Hematopoietic multipotent progenitor cell treated with erythropoietin and hydrocortisone succinate and interleukin-3 and kit ligand, for 8 days (in vitro differentiated cells): ENCODE data around the gene CCDC91.
"Not testable (repeated sequence)": the region's sequence is repeated elsewhere in the genome, so short reads cannot be mapped to it uniquely, and the experiment has no call there.

ENCODE experiments used
- DNase-seq: peaks from one replicate; pipeline ENCODE4 v3.0.0-alpha.2; 2015

Gene CCDC91

DNA sequence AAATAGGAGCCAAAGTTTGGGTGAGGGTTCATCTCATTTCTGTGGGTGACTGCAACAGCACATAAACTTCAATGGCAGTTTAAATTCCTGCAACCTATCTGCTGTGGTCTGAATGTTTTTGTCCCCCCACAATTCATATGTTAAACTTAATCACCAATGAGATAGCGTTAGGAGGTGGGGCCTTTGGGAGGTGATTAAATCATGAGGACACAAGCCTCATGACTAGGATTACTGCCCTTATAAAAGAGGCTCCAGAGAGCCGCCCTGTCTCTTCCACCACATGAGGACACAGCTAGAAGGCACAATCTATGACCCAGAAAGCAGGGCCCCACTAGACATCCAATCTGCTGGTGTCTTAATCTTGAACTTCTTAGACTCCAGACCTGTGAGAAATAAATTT is 3.8 kb upstream of the CCDC91 start:
- no peak for DNase-seq

DNA sequence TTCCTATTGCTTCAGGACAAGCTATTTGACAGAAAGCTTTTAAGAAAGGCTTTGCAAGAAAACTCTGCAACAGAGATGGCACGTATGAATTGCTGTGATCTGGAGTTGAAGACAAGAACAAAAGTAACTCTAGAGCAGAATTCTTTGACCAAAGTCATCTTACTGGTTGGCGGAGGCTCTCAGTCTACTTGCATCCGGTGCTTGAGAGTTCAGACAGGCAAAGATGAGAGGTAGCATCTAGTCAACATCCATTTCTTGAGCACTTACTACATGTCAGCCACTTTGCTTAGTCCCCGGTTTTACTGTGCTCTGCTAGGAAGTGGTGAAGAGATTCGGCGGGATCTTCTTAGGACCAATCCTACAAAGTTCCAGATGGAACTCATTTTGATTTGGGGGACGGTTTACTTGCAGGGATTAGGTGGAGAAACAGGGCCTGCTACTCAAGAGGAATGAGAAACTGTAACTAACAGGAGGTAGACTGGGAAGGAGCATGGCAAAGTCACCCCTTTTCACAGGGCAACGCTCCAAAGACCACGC is 404 bp upstream of the CCDC91 start:
- no peak for DNase-seq

DNA sequence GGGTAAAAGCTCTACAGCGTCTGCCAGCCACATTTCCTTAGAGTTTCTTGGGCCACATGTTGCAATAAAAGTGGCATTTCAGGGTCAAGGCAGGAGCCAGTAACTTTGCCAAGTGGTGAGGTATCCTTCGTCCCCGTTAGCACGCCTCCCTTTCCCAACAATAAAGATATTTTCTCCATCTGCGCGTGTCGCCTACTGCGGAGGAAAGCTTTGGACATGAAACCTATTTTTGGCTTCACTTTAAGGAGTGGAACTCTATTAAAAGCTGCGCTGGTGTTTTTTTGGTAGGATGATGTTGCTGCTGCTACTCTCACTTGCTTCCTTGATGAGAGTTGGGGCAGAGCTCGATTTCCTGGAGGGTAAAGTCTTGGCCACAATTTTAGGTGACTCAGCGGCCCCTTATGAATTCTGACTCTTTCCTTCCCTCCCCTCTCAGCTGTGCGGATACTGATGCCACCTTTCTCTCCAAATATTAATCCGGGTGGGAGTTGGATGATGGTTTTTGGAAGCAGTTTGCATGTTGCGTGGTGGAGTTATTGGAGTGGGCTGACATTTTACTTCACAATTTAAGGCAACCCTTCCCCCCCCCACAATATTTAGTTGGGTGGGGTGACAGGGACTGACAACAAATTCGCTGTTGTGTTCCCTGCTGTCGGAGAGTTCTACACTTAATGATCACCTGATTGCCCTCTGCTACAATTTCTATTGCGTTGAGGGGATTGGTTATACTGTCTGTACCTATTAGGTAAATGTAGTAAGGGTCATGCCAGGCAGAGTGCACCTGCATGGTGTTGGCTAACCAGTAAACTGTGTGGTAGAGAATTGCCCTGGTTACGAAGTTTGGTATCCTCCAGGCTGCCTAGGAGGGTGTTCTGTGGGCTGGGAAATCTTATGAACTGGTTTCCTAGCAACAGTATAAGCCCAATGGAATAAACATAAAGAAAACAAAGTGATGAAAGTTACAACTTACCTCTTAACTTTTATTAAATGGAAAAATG is 1.1 kb downstream of the CCDC91 start:
- peak; percentile 73 for DNase-seq

DNA sequence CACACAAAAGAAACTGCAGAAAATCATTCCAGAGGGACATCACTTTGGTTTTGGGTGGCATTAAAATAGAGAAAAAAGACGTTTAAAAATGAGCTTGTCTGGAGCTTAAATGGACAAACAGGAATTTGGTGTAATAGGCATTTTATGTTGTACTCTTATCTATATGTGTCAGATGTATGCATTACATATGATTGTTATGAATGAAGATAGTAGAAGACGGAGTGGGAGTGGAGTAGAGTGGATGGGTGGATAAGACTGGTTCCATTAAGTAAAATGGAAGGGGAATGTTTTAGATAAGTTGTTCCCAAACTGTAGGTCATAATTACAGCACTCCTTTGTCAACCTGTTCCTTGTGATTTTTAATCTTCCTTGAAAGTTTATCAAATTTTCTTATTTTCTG is 1.9 kb downstream of the CCDC91 start:
- DNase-seq = peak; percentile 92

DNA sequence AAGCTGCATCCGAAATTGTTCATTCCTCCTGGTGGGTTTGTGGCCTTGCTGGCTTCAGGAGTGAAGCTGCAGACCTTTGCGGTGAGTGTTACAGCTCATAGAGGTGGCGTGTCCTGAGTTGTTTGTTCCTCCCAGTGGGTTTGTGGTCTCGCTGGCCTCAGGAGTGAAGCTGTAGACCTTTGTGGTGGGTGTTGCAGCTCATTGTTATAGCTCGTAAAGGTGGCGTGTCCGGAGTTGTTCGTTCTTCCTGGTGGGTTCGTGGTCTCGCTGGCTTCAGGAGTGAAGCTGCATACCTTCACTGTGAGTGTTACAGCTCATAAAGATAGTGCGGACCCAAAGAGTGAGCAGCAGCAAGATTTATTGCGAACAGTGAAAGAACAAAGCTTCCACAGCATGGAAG is 4.4 kb downstream of the CCDC91 start:
- DNase-seq = not testable (repeated sequence)

DNA sequence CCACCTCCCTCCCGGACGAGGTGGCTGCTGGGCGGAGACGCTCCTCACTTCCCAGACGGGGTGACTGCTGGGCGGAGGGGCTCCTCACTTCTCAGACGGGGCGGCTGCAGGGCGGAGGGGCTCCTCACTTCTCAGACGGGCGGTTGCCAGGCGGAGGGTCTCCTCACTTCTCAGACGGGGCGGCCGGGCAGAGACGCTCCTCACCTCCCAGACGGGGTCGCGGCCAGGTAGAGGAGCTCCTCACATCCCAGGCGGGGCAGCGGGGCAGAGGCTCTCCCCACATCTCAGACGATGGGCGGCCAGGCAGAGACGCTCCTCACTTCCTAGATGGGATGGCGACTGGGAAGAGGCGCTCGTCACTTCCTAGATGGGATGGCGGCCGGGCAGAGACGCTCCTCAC is 10.9 kb downstream of the CCDC91 start:
- DNase-seq = not testable (repeated sequence)

DNA sequence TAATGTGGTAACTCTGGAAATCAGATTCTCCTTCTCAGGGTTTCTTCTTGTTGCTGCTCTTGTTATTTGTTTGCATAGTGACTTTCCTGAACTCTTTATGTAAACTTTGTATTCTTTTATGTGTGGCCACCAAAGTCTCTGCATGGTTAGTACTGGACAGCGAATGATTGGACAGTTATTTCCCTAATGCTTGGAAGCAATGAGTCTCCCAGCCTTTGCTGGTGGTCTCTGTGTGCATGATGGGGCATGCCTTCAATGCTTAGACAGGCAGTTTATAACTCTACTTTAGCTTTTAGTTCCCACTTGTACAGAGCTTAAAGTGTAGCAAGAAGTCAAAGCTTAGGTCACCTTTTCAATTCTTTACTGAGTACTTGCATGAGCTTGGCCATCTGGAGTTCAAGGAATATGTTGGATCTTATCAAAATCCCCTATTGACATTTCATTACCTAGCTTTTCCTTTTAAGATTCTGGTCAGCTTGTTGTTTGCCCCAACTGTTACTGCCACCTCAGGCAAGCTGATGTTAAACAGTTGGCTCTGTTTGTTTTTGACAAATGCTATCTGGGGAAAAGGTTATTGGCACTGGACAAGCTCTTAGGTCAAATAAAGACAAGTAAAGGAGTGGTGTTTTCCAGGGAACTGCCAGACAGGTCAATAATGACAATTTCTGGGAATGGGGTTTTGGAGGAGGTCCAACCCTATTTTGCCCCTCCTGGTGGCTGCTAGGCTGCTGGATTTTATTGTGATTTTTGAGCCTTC is 12.3 kb downstream of the CCDC91 start:
- DNase-seq = no peak

DNA sequence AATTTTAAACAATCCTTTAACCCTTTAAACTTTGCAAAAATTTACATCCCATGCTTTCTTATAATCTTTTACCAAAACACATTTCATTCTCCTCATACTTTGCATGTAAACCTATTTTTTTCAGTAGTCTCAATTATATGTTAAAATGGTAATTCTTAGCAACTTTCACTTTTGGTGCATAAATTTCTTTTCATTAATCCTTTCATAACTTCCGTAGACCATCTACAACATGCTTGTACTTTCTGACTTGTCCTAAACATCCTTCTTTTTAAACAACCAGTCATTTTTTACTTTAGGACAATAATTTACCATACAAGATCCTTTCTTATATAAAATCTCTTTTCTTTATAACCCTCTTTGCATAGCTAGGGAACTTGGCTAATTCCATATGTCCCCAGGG is 19.5 kb downstream of the CCDC91 start:
- peak; percentile 25 for DNase-seq

DNA sequence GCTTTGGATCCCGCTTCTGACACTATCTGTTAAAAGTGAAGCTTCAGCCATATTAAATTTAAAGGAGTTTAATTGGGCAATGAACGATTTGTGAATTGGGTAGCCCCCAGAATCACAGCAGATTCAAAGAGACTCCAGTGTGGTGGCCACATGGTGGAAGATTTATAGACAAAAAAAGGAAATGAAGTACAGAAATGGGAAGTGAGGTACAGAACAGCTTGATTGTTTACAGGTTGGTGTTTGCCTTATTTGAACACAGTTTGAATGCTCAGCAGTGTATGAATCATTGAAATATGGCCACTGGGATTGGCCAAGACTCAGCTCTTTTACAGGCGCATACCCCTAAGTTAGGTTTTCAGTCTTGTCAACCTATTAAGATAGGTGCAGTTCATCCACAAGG is 21.9 kb downstream of the CCDC91 start:
- no peak for DNase-seq

DNA sequence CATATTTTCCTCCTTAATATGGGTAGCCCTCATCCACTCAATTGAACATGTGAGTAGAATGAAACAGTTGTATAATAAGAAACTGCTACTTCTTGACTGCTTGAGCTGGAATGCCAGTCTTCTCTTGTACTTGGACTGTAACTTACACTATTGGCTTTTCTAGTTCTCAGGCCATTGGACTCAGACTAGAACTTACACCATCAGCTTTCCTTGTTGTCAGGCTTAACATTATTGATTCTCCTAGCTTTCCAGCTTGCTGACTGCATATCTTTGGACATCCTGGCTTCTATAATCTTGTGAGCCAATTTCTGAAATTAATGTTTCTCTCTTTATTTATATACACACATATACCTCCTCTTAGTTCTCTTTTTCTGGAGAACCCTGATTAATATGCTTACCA is 24.8 kb downstream of the CCDC91 start:
- no peak for DNase-seq

DNA sequence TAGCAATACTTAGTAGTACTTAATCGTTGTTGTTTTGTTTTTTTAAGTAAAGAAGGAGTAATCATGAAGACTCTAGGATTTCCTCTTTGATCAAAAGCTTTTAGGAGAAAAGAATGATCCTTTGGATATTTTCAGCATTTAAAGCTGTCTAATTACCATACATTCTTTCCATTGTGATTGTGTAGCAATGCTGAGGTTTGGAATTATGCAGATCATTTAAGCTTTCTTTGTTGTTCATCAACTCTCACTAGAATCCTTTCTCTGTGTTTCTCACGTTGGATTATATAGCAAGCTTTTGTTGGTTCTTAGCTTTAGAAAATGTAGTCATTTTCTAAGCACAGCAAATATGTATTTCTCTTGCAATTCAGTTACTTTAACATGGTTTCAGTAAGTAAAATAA is 25.8 kb downstream of the CCDC91 start:
- no peak for DNase-seq

DNA sequence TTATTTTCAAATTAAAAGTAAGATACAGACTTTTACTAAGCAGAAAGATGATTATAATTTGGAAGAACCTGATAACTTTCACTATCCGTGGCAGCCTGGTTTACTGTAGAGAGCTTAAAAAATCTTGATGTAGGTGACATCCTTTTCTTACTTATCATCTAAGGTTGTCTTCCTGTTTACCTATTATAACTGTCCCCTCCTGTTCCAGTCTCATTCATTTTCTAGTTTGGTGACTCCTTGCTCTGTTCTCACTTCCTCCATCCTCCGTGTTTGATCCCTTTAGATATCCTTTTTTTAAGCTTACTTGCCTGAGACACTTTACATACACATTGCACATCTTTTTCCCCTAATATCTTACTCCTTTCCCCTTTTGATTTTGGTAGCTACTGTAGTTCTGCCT is 27.5 kb downstream of the CCDC91 start:
- DNase-seq = no peak

DNA sequence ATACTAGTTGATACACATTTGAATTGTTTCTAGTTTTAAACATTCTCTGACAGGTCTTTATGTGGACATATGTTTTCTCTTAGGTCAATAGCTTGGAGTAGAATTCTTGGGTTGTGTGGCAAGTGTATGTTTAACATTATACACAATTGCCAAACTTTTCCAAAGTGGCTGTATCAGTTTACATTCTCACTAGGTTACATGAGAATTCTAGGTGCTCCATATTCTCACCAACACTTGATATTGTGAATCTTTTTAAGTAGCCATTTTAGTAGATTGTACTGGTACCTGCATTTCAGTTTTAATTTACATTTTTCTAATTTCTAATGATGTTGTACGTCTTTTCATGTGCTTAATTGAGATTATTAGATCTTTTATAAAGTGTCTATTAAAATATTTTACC is 28.6 kb downstream of the CCDC91 start:
- no peak for DNase-seq

DNA sequence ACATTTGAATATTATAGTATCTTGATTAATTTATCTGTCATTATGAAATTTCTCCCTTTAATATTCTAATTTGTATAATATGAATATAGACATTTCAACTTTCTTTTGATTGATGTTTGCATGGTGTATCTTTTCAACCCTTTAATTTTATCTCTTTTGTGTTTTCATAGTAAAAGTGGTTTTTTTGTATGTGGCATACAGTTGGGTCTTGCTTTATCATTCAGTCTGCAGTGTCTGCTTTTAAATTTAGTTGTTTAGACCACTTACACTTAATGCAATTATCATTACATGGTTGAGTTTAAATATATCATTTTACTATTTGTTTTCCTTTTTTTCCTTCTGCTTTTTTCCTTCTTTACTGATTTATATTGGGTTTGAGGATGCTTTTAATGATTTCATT is 29.6 kb downstream of the CCDC91 start:
- DNase-seq = no peak

DNA sequence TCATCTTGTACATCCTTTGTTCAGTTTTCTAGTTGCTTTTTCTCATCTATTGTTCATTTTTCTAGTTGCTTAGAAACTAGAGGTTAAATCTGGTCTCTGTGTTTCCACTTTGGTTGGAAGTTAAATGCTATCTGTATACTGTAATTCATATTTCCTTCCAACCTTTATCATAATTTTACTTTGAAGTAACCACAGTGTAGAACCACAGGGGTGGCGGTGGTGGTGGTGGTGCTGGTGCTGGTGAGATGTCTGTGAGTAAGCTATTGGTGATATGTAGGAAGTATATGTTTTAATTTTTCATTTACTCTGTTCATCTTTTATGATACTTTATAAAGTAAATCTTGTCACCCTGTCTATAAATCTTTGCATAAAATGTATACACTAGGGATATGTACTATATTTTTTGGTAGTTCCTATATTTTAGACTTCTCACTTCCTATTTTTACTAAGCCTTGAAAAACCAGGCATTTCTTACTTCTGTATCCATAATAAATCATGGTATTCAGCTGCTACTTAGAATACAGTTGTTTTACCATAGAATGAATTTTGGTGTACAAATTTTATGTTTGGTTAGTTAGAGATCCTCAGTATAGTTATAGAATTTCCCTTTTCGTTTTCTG is 31.9 kb downstream of the CCDC91 start:
- DNase-seq = no peak

DNA sequence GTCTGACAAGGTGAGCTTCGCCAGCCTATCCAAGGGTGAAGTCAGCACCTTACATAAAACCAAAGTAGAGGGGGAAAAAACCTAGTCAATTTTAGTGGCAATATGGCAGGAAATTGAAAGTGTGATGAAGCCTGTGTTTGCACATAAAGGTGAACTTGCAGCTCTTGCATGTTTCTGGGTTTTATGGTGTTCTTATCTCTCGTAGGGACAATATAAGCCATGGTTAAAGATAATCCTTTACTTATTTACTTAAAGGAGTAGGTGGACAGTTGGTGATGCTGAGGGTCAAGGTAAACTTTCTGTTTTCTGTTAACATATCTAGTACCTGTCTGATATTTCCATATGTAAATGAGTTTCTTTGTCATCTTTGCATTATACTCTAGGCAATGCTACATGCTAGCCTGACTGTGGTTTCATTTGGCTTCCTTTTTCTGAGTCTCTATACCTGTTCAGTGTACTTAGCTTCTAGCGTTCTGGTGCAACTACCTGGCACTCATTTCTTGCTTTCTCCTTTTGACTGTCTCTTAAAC is 32.8 kb downstream of the CCDC91 start:
- no peak for DNase-seq

DNA sequence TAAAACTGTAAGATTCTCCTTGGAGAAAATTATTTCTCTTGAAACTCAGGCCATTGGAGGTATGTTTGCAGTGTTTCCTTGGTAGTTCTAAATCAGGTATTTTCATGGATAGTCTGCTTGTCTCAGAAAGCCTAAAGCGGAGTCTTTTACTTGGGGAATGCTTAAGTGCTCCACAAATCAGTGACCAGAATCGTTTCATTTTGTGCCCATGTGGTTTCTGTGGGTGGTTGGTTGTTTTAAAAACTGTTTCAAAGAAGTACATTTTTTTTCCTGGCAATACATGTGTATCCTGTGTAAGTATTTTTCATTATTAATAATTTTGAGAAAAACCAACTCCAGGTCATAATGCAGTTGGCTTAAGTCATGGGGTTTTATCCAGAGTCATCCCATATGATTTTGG is 33.6 kb downstream of the CCDC91 start:
- DNase-seq = no peak

DNA sequence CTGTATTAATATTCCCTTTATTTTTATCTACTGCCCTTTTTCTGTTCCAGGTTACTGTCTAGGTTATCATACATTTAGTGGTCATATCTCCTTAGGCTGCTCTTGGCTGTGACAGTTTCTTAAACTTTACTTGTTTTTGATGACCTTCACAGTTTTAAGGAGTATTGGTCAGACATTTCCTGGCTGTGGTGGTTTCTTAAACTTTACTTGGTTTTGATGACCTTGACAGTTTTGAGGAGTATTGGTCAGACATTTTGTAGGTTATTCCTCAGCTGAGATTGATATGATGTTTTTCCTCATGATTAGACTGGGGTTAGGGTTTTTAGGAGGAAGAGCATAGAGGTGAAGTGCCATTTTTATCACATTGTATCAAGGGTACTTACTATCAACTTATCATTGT is 36.4 kb downstream of the CCDC91 start:
- DNase-seq = no peak

DNA sequence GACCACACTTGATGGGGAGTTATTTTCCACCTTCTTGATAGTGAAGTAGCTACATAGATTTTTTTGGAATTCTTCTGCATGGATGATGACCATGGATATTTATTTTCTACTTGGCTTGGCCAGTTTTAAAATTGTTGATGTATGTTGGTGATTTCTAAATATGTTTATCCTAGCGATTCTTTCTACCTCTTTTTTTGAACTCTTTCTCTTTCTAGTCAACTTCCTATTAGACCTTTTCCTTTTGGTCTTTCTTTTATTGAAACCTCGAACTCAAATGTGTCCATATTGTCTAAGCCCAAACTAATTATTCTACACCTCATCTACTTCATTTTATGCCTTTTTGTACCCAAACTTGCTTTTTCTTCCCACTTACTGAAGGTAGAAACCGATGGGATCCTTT is 37.0 kb downstream of the CCDC91 start:
- no peak for DNase-seq

DNA sequence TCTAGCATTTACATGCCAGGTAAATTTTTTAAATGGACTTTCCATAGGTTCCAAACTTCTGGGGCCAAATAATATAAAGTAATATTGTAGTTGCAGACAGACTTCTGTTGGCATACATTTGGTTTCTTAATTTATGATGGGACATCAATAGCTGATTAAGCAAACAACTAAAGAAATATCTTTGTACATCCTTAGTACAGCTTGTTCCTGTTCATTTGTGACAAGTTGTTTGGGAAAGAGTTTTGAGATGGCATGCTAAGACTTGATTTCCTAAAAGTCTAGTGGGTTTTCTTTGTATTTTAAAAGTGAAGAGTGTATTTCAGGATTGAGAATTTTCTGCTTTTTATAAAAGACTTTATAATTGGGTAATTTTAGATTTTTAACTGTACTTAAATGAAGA is 41.0 kb downstream of the CCDC91 start:
- DNase-seq = no peak

DNA sequence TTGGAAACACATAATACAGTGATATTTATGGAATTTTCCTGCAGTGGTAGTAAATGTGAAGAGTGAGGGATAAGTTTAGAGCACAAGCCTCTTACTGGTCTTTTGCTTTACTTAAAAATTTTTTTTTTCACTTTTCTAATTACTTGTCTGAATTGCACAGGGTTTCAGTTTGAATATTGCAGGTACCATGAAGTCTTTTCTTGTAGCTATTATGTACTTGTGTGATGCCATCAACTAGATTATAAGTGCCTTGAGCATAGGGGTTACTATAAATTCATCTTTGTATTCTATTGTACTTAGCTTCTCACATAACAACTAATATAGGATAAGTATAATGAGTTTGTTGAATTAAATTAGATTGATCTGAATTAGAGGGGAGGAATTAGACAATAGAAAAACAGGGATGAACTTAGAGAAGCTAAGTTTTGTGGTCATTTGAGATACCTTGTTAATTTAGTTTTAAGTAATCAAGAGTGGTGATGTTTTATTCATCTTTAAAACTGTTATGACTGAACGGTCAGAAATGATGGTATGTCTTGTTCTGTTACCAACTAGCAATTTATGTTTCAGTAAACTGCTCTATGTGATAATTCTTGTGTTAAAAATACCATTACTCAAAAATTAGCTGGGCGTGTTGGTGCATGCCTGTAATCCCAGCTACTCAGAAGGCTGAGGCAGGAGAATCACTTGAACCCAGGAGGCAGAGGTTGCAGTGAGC is 42.1 kb downstream of the CCDC91 start:
- DNase-seq = no peak

DNA sequence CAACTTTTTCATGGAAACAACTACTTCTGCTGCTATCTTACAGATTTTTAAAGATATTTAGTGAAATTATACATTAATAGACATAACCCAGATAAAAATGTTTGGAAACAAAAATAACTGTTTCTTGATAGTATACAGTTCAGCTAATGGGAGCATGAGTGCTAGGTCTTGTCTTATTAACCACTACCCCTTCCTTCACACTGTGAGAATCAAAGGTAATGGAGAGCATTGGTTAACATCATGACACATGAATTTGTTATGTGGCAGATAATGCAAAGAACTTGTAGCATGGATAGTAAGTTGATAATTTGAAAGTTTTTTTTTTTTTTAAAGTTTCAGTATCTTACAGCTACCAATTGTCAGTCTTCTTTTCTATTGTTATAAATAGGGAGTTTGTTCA is 44.2 kb downstream of the CCDC91 start:
- peak; percentile 51 for DNase-seq
